WTC11 (cell line): Measurements from ENCODE around the gene GLB1L2. TPM values are rescaled to one million over a fixed set of nuclear protein-coding genes. Genes with fewer than 3 reads are reported as not detected.
"Not testable (repeated sequence)": the region's sequence is repeated elsewhere in the genome, so short reads cannot be mapped to it uniquely, and the experiment has no call there.

Experiments used
- ATAC-seq: fragments of 200-7000 bp; cut with Tn5 transposase; 2 replicates; pipeline ENCODE4 v1.10.0; 2021; ENCODE audit warnings: mild to moderate bottlenecking, moderate library complexity
- CTCF ChIA-PET: fragments of 300-600 bp; sonication (Branson Sonifier 250); formaldehyde crosslinking; loops from one replicate; lab custom pipeline; 2021; ENCODE audit warnings: antibody characterized with exemption; lab: Charles Lee
- POLR2A ChIA-PET: fragments of 350-600 bp; sonication (Branson Sonifier 250); formaldehyde crosslinking; loops from one replicate; lab custom pipeline; 2021; ENCODE audit warnings: antibody characterized with exemption; lab: Charles Lee
- DNase-seq: peaks from one replicate; pipeline ENCODE4 v3.0.0; 2021; ENCODE audit warnings: low spot score
- H3K27ac Mint-ChIP-seq: 2 replicates; pipeline ENCODE4 v1.8.0; 2021; ENCODE audit warnings: mixed read lengths
- H3K27me3 Mint-ChIP-seq: 2 replicates; pipeline ENCODE4 v1.8.0; 2021; ENCODE audit warnings: low read depth, mild to moderate bottlenecking, moderate library complexity, mixed read lengths
- H3K36me3 Mint-ChIP-seq: 2 replicates; pipeline ENCODE4 v1.8.0; 2021; ENCODE audit warnings: mixed read lengths
- H3K4me1 Mint-ChIP-seq: 2 replicates; pipeline ENCODE4 v1.8.0; 2022; ENCODE audit warnings: mixed read lengths
- H3K4me3 Mint-ChIP-seq: 2 replicates; pipeline ENCODE4 v1.8.0; 2021; ENCODE audit warnings: mild to moderate bottlenecking, moderate library complexity, mixed read lengths
- H3K9me3 Mint-ChIP-seq: 2 replicates; pipeline ENCODE4 v1.8.0; 2021; ENCODE audit warnings: mixed read lengths
- ATF2 ChIP-seq: sonication (generic); formaldehyde crosslinking; IDR thresholded peaks from 2 replicates; pipeline ENCODE4 v1.8.1; 2022; ENCODE audit warnings: low read depth, missing genetic modification reagents, borderline replicate concordance
- CREM ChIP-seq: sonication (generic); formaldehyde crosslinking; IDR thresholded peaks from 2 replicates; pipeline ENCODE4 v1.8.1; 2022; ENCODE audit warnings: mild to moderate bottlenecking, missing genetic modification reagents, moderate library complexity
- CTCF ChIP-seq: fragments of 200-600 bp; IDR thresholded peaks from 2 replicates; pipeline ENCODE4 v1.8.0; 2022; ENCODE audit warnings: antibody characterized with exemption
- ERG ChIP-seq: fragments of 250-450 bp; sonication (Bioruptor Pico); IDR thresholded peaks from 2 replicates; pipeline ENCODE4 v1.8.0; 2021; ENCODE audit warnings: mild to moderate bottlenecking
- ETV6 ChIP-seq: sonication (generic); formaldehyde crosslinking; IDR thresholded peaks from 2 replicates; pipeline ENCODE4 v1.8.1; 2022; ENCODE audit warnings: mild to moderate bottlenecking, missing genetic modification reagents
- GRHL2 ChIP-seq: fragments of 250-450 bp; sonication (Bioruptor Pico); IDR thresholded peaks from 2 replicates; pipeline ENCODE4 v1.8.0; 2022; ENCODE audit warnings: mild to moderate bottlenecking, moderate library complexity; ENCODE audit not compliant: insufficient replicate concordance, severe bottlenecking
- IRF1 ChIP-seq: sonication (generic); formaldehyde crosslinking; IDR thresholded peaks from 2 replicates; pipeline ENCODE4 v1.8.0; 2023; ENCODE audit warnings: missing genetic modification reagents
- JAZF1 ChIP-seq: fragments of 250-450 bp; sonication (Bioruptor Pico); IDR thresholded peaks from 2 replicates; pipeline ENCODE4 v1.9.0; 2021; ENCODE audit warnings: moderate library complexity, mild to moderate bottlenecking, inconsistent platforms
- OVOL2 ChIP-seq: fragments of 250-450 bp; sonication (Bioruptor Pico); IDR thresholded peaks from 2 replicates; pipeline ENCODE4 v1.9.0; 2021; ENCODE audit warnings: mild to moderate bottlenecking, borderline replicate concordance
- SOX15 ChIP-seq: fragments of 250-450 bp; sonication (Bioruptor Pico); IDR thresholded peaks from 2 replicates; pipeline ENCODE4 v1.9.0; 2021; ENCODE audit warnings: mild to moderate bottlenecking
- TEAD4 ChIP-seq: sonication (generic); formaldehyde crosslinking; IDR thresholded peaks from 2 replicates; pipeline ENCODE4 v1.8.0; 2022; ENCODE audit warnings: mild to moderate bottlenecking, missing genetic modification reagents
- ZNF416 ChIP-seq: fragments of 250-450 bp; sonication (Bioruptor Pico); IDR thresholded peaks from 2 replicates; pipeline ENCODE4 v1.9.0; 2021; ENCODE audit warnings: mild to moderate bottlenecking, inconsistent platforms
- total RNA-seq: library from RNA; stranded (reverse); gene quantifications from 3 replicates; pipeline ENCODE4 v1.2.3, GENCODE V29; 2021
- TF ChIP-seq, protein P1 (sequence below): fragments of 250-450 bp; sonication (Bioruptor Pico); IDR thresholded peaks from 2 replicates; pipeline ENCODE4 v1.9.0; 2021; ENCODE audit warnings: mild to moderate bottlenecking
- TF ChIP-seq, protein P2 (sequence below): sonication (generic); formaldehyde crosslinking; IDR thresholded peaks from 2 replicates; pipeline ENCODE4 v1.8.1; 2022; ENCODE audit warnings: missing genetic modification reagents, borderline replicate concordance
- TF ChIP-seq, protein P3 (sequence below): sonication (generic); formaldehyde crosslinking; IDR thresholded peaks from 2 replicates; pipeline ENCODE4 v1.8.0; 2022; ENCODE audit warnings: mild to moderate bottlenecking, missing genetic modification reagents
- TF ChIP-seq, protein P4 (sequence below): sonication (generic); formaldehyde crosslinking; IDR thresholded peaks from 2 replicates; pipeline ENCODE4 v1.8.1; 2023; ENCODE audit warnings: mild to moderate bottlenecking, missing genetic modification reagents, borderline replicate concordance
- TF ChIP-seq, protein P5 (sequence below): sonication (generic); formaldehyde crosslinking; IDR thresholded peaks from 2 replicates; pipeline ENCODE4 v1.8.0; 2022; ENCODE audit warnings: mild to moderate bottlenecking, missing genetic modification reagents

Gene GLB1L2
- total RNA-seq, 1 experiment from 2014 or later, result 6.0 TPM

- TF ChIP-seq ATF2 (CRISPR knock-in tag), result no peak
- TF ChIP-seq, protein P1, sequence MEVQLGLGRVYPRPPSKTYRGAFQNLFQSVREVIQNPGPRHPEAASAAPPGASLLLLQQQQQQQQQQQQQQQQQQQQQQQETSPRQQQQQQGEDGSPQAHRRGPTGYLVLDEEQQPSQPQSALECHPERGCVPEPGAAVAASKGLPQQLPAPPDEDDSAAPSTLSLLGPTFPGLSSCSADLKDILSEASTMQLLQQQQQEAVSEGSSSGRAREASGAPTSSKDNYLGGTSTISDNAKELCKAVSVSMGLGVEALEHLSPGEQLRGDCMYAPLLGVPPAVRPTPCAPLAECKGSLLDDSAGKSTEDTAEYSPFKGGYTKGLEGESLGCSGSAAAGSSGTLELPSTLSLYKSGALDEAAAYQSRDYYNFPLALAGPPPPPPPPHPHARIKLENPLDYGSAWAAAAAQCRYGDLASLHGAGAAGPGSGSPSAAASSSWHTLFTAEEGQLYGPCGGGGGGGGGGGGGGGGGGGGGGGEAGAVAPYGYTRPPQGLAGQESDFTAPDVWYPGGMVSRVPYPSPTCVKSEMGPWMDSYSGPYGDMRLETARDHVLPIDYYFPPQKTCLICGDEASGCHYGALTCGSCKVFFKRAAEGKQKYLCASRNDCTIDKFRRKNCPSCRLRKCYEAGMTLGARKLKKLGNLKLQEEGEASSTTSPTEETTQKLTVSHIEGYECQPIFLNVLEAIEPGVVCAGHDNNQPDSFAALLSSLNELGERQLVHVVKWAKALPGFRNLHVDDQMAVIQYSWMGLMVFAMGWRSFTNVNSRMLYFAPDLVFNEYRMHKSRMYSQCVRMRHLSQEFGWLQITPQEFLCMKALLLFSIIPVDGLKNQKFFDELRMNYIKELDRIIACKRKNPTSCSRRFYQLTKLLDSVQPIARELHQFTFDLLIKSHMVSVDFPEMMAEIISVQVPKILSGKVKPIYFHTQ (CRISPR knock-in tag), result no peak
- no peak for TF ChIP-seq ZNF416 (CRISPR knock-in tag)
- no peak for TF ChIP-seq TEAD4
- no peak for TF ChIP-seq JAZF1 (CRISPR knock-in tag)
- TF ChIP-seq GRHL2 (CRISPR knock-in tag), result no peak
- TF ChIP-seq, protein P2, sequence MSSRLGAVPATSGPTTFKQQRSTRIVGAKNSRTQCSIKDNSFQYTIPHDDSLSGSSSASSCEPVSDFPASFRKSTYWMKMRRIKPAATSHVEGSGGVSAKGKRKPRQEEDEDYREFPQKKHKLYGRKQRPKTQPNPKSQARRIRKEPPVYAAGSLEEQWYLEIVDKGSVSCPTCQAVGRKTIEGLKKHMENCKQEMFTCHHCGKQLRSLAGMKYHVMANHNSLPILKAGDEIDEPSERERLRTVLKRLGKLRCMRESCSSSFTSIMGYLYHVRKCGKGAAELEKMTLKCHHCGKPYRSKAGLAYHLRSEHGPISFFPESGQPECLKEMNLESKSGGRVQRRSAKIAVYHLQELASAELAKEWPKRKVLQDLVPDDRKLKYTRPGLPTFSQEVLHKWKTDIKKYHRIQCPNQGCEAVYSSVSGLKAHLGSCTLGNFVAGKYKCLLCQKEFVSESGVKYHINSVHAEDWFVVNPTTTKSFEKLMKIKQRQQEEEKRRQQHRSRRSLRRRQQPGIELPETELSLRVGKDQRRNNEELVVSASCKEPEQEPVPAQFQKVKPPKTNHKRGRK (CRISPR knock-in tag), result no peak
- no peak for TF ChIP-seq SOX15 (CRISPR knock-in tag)
- TF ChIP-seq, protein P3, sequence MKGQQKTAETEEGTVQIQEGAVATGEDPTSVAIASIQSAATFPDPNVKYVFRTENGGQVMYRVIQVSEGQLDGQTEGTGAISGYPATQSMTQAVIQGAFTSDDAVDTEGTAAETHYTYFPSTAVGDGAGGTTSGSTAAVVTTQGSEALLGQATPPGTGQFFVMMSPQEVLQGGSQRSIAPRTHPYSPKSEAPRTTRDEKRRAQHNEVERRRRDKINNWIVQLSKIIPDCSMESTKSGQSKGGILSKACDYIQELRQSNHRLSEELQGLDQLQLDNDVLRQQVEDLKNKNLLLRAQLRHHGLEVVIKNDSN (CRISPR knock-in tag), result no peak
- TF ChIP-seq IRF1 (CRISPR knock-in tag), result no peak
- TF ChIP-seq ETV6 (CRISPR knock-in tag), result no peak
- no peak for TF ChIP-seq ERG (CRISPR knock-in tag)
- TF ChIP-seq CREM (CRISPR knock-in tag), result no peak
- TF ChIP-seq, protein P4, sequence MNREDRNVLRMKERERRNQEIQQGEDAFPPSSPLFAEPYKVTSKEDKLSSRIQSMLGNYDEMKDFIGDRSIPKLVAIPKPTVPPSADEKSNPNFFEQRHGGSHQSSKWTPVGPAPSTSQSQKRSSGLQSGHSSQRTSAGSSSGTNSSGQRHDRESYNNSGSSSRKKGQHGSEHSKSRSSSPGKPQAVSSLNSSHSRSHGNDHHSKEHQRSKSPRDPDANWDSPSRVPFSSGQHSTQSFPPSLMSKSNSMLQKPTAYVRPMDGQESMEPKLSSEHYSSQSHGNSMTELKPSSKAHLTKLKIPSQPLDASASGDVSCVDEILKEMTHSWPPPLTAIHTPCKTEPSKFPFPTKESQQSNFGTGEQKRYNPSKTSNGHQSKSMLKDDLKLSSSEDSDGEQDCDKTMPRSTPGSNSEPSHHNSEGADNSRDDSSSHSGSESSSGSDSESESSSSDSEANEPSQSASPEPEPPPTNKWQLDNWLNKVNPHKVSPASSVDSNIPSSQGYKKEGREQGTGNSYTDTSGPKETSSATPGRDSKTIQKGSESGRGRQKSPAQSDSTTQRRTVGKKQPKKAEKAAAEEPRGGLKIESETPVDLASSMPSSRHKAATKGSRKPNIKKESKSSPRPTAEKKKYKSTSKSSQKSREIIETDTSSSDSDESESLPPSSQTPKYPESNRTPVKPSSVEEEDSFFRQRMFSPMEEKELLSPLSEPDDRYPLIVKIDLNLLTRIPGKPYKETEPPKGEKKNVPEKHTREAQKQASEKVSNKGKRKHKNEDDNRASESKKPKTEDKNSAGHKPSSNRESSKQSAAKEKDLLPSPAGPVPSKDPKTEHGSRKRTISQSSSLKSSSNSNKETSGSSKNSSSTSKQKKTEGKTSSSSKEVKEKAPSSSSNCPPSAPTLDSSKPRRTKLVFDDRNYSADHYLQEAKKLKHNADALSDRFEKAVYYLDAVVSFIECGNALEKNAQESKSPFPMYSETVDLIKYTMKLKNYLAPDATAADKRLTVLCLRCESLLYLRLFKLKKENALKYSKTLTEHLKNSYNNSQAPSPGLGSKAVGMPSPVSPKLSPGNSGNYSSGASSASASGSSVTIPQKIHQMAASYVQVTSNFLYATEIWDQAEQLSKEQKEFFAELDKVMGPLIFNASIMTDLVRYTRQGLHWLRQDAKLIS (CRISPR knock-in tag), result no peak
- TF ChIP-seq, protein P5, sequence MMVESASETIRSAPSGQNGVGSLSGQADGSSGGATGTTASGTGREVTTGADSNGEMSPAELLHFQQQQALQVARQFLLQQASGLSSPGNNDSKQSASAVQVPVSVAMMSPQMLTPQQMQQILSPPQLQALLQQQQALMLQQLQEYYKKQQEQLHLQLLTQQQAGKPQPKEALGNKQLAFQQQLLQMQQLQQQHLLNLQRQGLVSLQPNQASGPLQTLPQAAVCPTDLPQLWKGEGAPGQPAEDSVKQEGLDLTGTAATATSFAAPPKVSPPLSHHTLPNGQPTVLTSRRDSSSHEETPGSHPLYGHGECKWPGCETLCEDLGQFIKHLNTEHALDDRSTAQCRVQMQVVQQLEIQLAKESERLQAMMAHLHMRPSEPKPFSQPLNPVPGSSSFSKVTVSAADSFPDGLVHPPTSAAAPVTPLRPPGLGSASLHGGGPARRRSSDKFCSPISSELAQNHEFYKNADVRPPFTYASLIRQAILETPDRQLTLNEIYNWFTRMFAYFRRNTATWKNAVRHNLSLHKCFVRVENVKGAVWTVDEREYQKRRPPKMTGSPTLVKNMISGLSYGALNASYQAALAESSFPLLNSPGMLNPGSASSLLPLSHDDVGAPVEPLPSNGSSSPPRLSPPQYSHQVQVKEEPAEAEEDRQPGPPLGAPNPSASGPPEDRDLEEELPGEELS (CRISPR knock-in tag), result no peak
- no peak for TF ChIP-seq OVOL2 (CRISPR knock-in tag)
- TF ChIP-seq CTCF, result no peak
- TF ChIP-seq, all 79 proteins: peak for 0
- no peaks in the 10 kb centered on the region for H3K27me3 Mint-ChIP-seq
Observed at GRCh38 chr11:134283461-134284230, 48.1 kb upstream of the GLB1L2 start.

DNA sequence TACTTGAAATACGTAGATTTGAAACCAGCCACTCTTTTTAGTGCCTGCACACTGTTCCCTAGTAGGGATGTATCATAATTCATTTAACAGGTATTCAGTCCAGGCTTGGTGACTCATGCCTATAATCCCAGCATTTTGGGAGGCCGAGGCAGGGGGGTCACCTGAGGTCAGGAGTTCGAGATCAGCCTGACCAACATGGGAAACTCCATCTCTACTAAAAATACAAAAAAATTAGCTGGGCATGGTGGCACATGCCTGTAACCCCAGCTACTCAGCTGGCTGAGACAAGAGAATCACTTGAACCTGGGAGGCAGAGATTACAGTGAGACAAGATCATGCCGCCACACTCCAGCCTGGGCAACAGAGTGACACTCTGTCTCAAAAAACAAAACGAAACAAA lies 47.4 kb upstream of the GLB1L2 start:
- H3K9me3 Mint-ChIP-seq, DNase-seq, H3K27me3 Mint-ChIP-seq, H3K4me3 Mint-ChIP-seq, H3K27ac Mint-ChIP-seq, POLR2A ChIA-PET, CTCF ChIA-PET, ATAC-seq: not testable (repeated sequence)
- peaks cover 29% of the 10 kb centered on the region for H3K4me1 Mint-ChIP-seq
- H3K36me3 Mint-ChIP-seq, result peaks cover 57% of the 10 kb centered on the region

More at GRCh38 chr11:134283461-134284230, 48.1 kb upstream of the GLB1L2 start:
- DNase-seq, result no peak
- H3K27ac Mint-ChIP-seq, result no peak overlapping the region
- H3K9me3 Mint-ChIP-seq, result no peaks in the 10 kb centered on the region
- H3K4me3 Mint-ChIP-seq, result no peak overlapping the region
- peaks cover 56% of the 10 kb centered on the region for H3K36me3 Mint-ChIP-seq
- ATAC-seq, result no peak
- peaks cover 27% of the 10 kb centered on the region for H3K4me1 Mint-ChIP-seq
- ChIA-PET POLR2A (no interaction called here), CTCF (interaction anchor here (0.5 kb wide), 1 partner anchor 253 kb away, joined by 3 read pairs; no protein-coding TSS in a partner anchor)
